ENCODE measurements around the gene SELENOW. TPM values are rescaled to one million over a fixed set of nuclear protein-coding genes. Genes with fewer than 3 reads are reported as not detected.
"Not testable (repeated sequence)": the region's sequence is repeated elsewhere in the genome, so short reads cannot be mapped to it uniquely, and the experiment has no call there.

SELENOW gene
- total RNA-seq, 1 donor, result 122 TPM

DNA sequence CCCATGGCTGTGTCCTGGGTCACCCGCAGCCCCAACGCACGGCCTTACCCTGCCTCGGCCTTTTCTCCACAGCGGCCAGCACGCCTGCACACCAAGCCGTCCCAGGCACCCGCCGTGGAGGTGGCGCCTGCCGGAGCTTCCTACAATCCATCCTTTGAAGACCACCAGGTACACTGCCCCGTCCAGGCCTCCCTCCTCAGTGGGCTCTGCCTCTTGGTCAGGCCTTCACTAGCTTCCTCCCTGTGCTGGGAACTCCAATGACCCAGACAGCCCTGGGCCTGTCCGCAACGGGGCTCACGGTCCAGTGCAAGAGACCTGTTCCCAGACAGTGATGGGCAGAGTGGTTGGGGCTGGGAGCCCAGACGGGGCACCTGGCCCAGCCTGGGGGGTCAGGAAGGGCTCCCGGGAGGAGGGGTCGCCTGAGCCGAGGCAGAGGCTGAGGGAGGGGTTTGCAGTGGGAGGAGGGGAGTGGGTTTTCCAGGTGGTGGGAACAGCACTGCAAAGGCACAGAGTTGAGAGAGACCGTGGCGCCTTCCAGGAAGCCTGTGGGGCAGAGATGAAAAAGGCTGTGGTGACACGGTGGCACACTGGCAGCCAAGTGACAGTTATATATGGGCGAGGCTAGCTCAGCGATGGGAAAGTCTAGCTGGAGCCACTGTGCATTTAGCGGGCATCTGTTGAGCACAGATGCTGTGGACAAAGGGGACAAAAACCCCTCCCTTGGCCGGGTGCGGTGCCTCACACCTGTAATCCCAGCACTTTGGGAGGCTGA, 25.9 kb upstream of the SELENOW start:
- Histone ChIP-seq H3K9me3 (ENCODE audit: low read depth, low read length) (no peaks in the 10 kb centered on the region), H3K4me3 (ENCODE audit: low read length) (no peak overlapping the region), H3K4me1 (ENCODE audit: insufficient read depth, low read length) (peaks cover 18% of the 10 kb centered on the region)

DNA sequence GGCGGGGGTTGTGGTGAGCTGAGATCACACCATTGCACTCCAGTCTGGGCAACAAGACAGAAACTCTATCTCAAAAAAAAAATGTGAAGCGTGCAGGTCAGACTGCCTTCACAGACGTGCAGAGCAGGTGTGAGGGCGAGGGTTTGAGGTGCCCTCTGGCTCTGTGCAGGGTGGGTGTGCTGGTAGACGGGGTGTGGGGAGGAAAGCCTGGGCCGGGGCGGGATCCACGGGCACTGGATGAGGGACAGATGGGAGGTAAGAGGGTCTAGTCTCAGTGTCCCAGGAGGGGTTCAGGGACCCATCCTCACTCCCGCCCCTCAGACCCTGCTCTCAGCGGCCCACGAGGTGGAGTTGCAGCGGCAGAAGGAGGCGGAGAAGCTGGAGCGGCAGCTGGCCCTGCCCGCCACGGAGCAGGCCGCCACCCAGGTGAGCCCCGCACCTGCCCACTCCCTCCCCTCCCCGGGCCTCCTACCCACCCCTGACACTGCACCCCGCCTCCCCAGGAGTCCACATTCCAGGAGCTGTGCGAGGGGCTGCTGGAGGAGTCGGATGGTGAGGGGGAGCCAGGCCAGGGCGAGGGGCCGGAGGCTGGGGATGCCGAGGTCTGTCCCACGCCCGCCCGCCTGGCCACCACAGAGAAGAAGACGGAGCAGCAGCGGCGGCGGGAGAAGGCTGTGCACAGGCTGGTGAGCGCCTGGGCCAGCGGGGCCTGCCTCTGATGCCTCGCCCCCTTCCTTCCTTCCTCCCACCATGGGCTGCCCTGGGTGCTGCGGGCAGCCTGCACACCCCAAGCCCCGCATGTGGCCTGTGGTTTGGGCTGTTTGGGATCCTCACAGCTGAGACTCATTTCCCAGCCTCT, 24.1 kb upstream of the SELENOW start:
- Histone ChIP-seq H3K4me3 (ENCODE audit: low read length) (no peak overlapping the region), H3K4me1 (ENCODE audit: insufficient read depth, low read length) (peaks cover 4% of the 10 kb centered on the region), H3K27me3 (ENCODE audit: insufficient read depth, low read length) (no peaks in the 10 kb centered on the region), H3K9me3 (ENCODE audit: low read depth, low read length) (no peaks in the 10 kb centered on the region)

More for the DNA sequence above, 25.9 kb upstream of the SELENOW start:
- H3K27me3 ChIP-seq (ENCODE audit: insufficient read depth, low read length), result no peaks in the 10 kb centered on the region

DNA sequence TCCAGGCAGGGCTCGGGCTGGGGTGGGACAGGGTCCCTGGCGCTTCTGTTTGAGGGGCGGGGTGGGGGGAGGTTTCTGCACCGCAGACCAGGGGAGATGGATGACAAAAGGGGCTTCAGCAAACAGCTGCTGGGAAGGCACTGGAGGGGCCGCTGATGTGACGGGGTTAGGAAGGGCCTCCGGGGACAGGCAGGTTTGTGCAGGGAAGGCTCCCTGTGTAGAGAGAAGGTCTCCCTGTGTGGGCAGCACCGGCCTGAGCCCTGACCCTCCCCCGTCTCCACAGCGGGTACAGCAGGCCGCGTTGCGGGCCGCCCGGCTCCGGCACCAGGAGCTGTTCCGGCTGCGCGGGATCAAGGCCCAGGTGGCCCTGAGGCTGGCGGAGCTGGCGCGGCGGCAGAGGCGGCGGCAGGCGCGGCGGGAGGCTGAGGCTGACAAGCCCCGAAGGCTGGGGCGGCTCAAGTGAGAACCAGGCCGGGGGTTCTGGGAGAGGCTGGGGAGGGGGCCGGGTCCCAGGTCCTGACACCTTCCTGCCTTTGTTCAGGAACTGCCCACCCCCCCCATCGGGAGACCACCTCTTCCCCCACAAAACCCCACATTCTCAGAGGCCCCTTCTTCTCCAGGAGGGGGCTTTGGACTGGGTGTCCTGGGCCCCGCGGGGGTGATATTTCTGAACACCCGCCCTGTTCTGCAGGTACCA, 23.3 kb upstream of the SELENOW start:
- Histone ChIP-seq H3K27me3 (ENCODE audit: insufficient read depth, low read length) (no peaks in the 10 kb centered on the region), H3K4me3 (ENCODE audit: low read length) (no peak overlapping the region), H3K9me3 (ENCODE audit: low read depth, low read length) (no peaks in the 10 kb centered on the region), H3K4me1 (ENCODE audit: insufficient read depth, low read length) (no peaks in the 10 kb centered on the region)

DNA sequence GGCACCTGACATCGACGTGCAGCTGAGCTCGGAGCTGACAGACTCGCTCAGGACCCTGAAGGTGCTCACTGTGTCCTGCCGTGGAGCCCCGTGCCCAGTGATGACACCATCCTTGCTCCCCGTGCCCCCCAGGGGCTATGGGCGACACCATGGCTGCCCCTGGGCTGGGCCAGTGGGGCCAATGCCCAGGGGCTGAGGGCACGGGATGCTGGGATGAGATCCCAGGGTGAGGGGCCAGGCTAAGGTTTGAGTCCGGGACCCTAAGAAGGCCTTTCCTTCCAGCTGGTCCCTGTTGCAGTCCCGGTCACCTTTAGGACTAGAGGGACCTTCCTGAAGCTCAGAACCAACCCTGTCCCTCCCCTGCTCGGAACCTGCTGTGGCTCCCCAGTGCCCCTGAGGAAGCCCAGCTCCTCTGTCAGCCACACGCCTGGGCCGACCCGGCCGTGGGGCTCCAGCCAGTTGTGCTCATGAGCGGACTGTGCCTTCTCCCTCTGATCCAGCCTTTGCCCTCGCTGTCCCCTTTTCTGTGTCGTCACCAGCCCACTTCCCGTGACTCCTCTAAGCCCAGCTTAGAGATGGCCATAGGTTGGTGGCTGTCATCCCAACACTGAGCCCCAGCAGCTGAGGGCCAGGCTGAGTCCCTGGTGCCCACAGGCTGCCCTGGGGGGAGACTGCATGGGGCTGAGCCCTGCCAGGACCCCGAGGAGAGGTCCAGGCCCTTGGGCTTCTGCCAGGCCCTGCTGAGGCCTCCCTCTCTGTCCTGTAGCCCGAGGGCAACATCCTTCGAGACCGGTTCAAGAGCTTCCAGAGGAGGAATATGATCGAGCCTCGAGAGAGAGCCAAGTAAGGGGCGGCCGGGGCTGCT, 22.5 kb upstream of the SELENOW start:
- H3K4me1 ChIP-seq (ENCODE audit: insufficient read depth, low read length), result no peaks in the 10 kb centered on the region
- no peaks in the 10 kb centered on the region for H3K27me3 ChIP-seq (ENCODE audit: insufficient read depth, low read length)
- no peaks in the 10 kb centered on the region for H3K9me3 ChIP-seq (ENCODE audit: low read depth, low read length)
- H3K4me3 ChIP-seq (ENCODE audit: low read length), result no peak overlapping the region

DNA sequence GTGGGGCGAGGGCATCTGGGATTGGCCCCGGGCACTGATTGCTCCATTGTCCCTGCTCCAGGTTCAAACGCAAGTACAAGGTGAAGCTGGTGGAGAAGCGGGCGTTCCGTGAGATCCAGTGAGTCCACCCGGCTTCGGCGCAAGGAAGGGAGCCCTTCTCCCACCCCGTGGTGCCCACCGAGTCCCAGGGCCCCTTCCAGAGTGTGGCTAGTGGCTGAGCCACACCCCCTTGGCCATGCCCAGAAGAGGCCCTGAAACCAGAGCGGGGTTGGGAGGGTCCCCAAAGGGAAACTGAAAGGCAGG, 21.9 kb upstream of the SELENOW start:
- Histone ChIP-seq H3K4me3 (ENCODE audit: low read length) (no peak overlapping the region), H3K27me3 (ENCODE audit: insufficient read depth, low read length) (no peaks in the 10 kb centered on the region), H3K4me1 (ENCODE audit: insufficient read depth, low read length) (no peaks in the 10 kb centered on the region), H3K9me3 (ENCODE audit: low read depth, low read length) (no peaks in the 10 kb centered on the region)

DNA sequence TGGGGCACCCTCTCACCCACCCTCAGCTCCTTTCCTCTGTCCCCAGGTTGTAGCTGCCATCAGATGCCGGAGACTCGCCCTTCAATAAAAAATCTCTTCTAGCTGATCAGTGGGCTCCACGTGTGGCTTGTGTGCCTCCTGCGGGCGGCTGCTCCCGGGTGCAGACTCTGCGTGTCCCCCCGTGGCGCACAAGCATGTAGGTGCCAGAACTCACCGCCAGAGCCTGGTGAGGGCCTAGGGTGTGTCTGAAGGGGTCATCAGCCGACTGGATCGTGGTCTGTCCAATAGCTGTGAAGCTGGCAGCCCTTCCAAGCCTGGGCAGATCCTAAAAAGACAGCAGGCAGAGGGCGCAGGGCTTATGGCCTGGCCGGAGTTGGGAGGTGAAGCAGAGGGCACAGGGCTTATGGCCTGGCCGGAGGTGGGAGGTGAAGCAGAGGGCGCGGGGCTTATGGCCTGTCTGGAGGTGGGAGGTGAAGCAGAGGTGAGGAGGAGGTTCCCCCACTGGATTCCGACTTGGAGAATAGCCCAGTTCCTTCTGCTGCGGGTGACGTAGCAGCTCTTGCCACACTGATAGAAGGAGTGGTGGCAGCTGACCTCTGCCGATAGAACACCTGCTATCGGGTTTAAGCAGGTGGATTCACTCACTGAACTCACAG, 21.4 kb upstream of the SELENOW start:
- Histone ChIP-seq H3K4me3 (ENCODE audit: low read length) (no peak overlapping the region), H3K9me3 (ENCODE audit: low read depth, low read length) (no peaks in the 10 kb centered on the region), H3K27me3 (ENCODE audit: insufficient read depth, low read length) (no peaks in the 10 kb centered on the region), H3K4me1 (ENCODE audit: insufficient read depth, low read length) (no peaks in the 10 kb centered on the region)

DNA sequence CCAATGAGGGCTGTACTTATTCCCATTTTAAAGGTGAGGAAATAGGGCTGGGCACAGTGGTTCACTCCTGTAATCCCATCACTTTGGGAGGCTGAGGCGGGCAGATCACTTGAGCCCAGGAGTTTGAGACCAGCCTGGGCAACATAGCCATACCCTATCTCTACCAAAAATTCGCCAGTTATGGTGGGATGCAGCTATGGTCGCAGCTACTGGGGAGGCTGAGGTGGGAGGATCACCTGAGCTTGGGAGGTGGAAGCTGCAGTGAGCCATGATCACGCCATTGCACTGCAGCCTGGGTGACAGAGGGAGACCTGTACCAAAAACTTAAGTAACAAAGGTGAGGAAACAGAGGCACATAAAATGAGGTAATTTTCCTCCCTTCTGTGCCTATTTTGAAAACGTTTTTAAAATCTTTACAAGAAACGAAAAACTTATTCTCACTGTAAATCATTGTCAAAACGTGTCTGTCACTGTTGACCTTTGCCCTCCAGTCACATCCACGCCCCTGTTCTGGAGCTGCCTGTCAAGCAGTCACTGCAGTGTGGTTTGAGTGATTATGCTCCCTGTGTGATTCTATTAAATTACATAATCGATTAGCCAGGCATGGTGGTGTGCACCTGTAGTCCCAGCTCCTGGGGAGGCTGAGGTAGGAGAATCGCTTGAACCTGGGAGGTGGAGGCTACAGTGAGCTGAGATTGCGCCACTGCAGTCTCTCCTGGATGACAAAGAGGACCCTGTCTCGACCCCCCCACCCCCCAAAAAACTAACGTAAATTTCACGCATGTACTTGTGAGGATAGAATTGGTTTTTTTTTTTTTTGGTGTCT, 20.7 kb upstream of the SELENOW start:
- Histone ChIP-seq H3K4me1 (ENCODE audit: insufficient read depth, low read length) (no peaks in the 10 kb centered on the region), H3K4me3 (ENCODE audit: low read length) (no peak overlapping the region)

DNA sequence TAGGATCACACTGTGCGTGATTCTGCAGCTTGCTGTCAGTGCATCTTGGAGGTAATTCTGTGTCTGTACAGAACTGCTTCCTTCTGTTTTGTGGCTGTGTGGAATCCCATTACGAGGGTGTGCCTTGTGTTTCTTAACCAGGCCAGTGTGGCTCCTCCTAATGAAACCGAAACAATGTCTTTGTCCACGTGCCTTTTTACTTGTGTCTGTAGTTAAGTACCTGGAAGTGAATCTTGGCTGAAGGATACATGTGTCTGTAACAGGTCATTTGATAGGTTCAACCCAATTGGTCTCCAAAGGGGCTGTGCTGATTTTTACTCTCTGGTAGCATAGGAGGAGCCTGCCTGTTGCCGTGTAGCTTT, 20.1 kb upstream of the SELENOW start:
- H3K9me3 ChIP-seq (ENCODE audit: low read depth, low read length), result no peaks in the 10 kb centered on the region
- no peaks in the 10 kb centered on the region for H3K27me3 ChIP-seq (ENCODE audit: insufficient read depth, low read length)
- H3K4me1 ChIP-seq (ENCODE audit: insufficient read depth, low read length), result no peaks in the 10 kb centered on the region
- no peak overlapping the region for H3K4me3 ChIP-seq (ENCODE audit: low read length)

More for the DNA sequence above, 20.7 kb upstream of the SELENOW start:
- Histone ChIP-seq H3K27me3 (ENCODE audit: insufficient read depth, low read length) (no peaks in the 10 kb centered on the region), H3K9me3 (ENCODE audit: low read depth, low read length) (no peaks in the 10 kb centered on the region)

DNA sequence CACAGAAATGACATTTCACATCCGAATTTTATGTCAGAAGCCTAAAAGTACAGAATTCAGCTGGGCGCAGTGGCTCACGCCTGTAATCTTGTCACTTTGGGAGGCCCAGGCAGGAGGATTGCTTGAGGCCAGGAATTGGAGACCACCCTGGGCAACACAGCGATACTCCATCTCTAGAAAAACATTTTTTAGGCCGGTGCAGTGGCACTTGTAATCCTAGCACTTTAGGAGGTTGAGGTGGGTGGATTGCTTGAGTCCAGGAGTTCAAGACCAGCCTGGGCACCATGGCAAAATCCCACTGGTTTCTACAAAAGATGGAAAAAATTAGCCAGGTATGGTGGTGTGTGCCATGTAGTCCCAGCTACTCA, 17.9 kb upstream of the SELENOW start:
- H3K4me3 ChIP-seq (ENCODE audit: low read length), result no peak overlapping the region
- H3K4me1 ChIP-seq (ENCODE audit: insufficient read depth, low read length), result no peaks in the 10 kb centered on the region
- no peaks in the 10 kb centered on the region for H3K27me3 ChIP-seq (ENCODE audit: insufficient read depth, low read length)
- H3K9me3 ChIP-seq (ENCODE audit: low read depth, low read length), result no peaks in the 10 kb centered on the region

DNA sequence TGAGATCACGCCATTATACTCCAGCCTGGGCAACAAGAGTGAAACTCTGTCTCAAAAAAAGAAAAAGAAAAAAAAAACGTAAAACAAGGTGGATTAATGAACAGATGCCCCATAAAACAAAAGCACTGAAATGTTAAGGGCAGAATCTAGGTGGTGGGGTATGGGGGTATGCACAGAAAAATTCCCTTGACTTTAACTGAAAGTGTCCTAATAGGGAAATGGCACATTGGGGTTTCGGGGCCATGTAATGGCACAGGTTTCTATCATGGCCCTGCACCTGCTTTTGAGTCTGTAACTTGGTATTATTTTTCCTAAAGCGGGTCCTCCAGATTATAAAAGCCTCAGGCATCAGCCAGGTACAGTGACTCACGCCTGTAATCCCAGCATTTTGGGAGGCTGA, 16.9 kb upstream of the SELENOW start:
- Histone ChIP-seq H3K9me3 (ENCODE audit: low read depth, low read length) (no peaks in the 10 kb centered on the region), H3K27me3 (ENCODE audit: insufficient read depth, low read length) (no peaks in the 10 kb centered on the region), H3K4me1 (ENCODE audit: insufficient read depth, low read length) (no peaks in the 10 kb centered on the region), H3K4me3 (ENCODE audit: low read length) (no peak overlapping the region)

DNA sequence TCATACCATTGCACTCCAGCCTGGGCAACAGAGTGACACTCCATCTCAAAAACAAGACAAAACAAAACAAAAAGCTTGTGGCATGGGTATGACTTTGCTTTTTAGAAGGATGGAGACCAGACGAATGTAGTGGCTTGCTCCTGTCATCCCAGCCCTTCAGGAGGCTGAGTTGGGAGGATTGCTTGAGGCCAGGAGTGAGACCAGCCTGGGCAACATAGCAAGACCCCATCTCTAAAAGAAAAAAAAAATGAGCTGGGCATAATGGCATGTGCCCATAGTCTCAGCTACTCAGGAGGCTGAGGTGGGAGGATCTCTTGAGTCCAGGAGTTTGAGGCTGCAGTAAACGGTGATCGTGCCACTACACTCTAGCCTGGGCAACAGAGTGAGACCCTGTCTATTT, 16.4 kb upstream of the SELENOW start:
- Histone ChIP-seq H3K4me3 (ENCODE audit: low read length) (no peak overlapping the region), H3K27me3 (ENCODE audit: insufficient read depth, low read length) (no peaks in the 10 kb centered on the region), H3K4me1 (ENCODE audit: insufficient read depth, low read length) (no peaks in the 10 kb centered on the region), H3K9me3 (ENCODE audit: low read depth, low read length) (no peaks in the 10 kb centered on the region)

DNA sequence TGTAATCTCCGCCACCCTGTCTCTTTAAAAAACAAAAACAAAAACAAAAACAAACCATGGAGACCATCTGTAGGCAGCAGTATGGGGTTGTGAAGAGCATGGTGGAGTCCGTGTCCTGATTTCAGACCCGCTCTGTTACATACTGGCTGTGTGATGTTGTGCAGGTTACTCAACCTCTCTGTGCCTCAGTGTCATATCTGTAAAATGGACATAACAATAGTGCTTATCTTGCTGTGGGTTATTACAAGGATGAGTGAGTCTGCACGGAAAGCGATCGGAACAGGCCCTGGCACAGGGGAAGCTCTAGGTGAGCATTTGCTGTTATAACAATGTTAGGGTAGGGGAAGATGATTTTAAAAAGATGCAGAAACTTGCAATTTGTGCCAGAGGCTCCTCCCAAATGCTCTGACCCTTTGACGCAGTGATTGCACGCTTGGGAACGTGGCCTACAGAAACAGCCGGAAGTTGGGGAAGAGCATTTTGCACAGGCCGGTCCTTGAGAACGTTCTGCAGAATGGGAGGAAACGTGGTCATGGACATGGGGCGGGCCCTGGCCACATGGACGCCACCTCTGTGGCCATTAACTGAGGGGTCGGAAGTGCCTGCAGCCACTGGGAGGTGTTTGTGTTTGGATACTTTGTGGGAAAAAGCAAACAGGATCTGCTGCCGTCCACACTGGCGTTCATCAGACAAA, 15.7 kb upstream of the SELENOW start:
- Histone ChIP-seq H3K4me3 (ENCODE audit: low read length) (no peak overlapping the region), H3K9me3 (ENCODE audit: low read depth, low read length) (no peaks in the 10 kb centered on the region), H3K27me3 (ENCODE audit: insufficient read depth, low read length) (no peaks in the 10 kb centered on the region), H3K4me1 (ENCODE audit: insufficient read depth, low read length) (no peaks in the 10 kb centered on the region)

DNA sequence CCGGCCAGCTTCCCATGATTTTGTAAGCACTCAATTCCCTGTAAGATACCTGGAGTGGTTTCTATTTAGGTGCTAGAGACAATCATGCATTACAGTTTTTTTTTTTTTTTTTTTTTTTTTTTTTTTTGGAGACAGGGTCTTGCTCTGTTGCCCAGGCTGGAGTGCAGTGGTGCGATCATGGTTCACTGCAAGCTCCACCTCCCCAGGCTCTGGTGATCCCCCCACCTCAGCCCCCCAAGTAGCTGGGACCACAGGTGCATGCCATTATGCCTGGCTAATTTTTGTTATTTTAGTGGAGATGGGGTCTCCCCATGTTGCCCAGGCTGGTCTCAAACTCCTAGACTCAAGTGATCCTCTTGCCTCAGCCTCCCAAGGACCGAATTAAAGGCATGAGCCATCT, 13.8 kb upstream of the SELENOW start:
- H3K27me3 ChIP-seq (ENCODE audit: insufficient read depth, low read length); H3K9me3 ChIP-seq (ENCODE audit: low read depth, low read length); H3K4me1 ChIP-seq (ENCODE audit: insufficient read depth, low read length); H3K4me3 ChIP-seq (ENCODE audit: low read length): not testable (repeated sequence)

Measured in mononuclear cell (primary cell).